Epithelial cell of esophagus (primary cell): ENCODE results near the gene FURIN.

Experiments used
- DNase-seq: peaks from one replicate; pipeline ENCODE4 v3.0.0; 2010; ENCODE audit warnings: low read depth
- H3K4me3 ChIP-seq: 2 replicates; pipeline ENCODE4 v1.5.1; 2011; ENCODE audit warnings: mild to moderate bottlenecking, low read length, control low read depth
- TF ChIP-seq, protein P1 (sequence below): IDR thresholded peaks from 2 replicates; pipeline ENCODE4 v1.5.1; 2011; ENCODE audit warnings: low read depth, mild to moderate bottlenecking, low read length, control low read depth, inconsistent platforms; ENCODE audit not compliant: insufficient read depth; ENCODE audit errors: missing control alignments

Gene FURIN

DNA sequence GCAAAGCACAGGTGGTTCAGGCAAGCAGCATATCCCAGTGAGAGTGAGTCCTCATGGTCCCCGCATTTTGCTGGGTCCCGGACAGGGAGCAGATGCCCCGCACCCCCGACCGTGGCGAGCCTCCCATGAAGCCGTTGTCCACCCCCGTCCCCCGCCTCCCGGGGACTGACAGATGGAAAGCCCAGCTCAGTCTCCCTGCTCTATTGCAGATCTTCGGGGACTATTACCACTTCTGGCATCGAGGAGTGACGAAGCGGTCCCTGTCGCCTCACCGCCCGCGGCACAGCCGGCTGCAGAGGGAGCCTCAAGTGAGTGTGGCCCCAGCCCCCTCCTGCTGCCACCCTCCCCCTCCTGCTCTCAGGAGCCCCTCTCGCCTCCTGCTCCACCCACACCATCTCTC, 7.7 kb downstream of the FURIN start:
- TF ChIP-seq, protein P1, sequence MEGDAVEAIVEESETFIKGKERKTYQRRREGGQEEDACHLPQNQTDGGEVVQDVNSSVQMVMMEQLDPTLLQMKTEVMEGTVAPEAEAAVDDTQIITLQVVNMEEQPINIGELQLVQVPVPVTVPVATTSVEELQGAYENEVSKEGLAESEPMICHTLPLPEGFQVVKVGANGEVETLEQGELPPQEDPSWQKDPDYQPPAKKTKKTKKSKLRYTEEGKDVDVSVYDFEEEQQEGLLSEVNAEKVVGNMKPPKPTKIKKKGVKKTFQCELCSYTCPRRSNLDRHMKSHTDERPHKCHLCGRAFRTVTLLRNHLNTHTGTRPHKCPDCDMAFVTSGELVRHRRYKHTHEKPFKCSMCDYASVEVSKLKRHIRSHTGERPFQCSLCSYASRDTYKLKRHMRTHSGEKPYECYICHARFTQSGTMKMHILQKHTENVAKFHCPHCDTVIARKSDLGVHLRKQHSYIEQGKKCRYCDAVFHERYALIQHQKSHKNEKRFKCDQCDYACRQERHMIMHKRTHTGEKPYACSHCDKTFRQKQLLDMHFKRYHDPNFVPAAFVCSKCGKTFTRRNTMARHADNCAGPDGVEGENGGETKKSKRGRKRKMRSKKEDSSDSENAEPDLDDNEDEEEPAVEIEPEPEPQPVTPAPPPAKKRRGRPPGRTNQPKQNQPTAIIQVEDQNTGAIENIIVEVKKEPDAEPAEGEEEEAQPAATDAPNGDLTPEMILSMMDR, result no peak
- DNase-seq, result no peak
- H3K4me3 ChIP-seq, result no peak overlapping the region

DNA sequence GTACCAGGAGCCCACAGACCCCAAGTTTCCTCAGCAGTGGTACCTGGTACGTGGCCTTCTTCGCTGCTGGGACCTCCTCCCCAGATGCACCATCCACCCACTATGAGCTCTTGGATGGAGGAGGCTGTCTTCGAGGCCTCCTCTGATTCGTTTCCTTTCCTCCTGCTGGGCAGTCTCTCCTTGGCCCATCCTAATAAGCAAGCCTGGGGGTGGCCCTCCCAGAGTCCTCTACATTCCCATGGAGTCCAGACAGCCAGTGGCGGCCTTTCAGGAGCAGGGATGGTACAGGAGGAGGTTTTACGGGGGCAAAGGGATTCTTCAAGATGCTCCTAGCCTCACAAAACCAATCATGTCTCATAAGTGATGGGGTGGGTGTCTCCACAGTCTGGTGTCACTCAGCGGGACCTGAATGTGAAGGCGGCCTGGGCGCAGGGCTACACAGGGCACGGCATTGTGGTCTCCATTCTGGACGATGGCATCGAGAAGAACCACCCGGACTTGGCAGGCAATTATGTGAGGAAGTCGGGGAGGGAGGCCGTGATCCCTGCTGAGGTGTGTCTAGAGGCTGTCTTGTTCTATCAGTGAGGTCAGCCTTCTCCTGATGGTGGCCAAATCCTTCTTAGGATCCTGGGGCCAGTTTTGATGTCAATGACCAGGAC, 8.3 kb downstream of the FURIN start:
- TF ChIP-seq, protein P1, result no peak
- no peak for DNase-seq
- no peak overlapping the region for H3K4me3 ChIP-seq

DNA sequence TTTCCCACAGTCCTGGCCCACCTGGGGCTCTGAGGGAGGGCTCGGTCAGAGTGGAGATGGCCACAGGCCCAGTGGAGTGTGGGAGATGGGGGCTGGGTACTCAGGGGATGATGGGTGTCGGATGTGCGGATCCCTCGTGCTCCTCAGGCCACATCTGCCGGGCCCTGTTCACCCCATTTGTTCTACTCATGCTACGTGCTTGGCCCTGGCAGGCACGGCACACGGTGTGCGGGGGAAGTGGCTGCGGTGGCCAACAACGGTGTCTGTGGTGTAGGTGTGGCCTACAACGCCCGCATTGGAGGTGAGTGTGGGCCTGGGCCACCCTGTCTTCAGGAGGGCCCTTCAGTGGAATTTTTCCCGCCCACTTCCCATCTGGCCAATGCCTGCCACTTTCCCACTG, 8.9 kb downstream of the FURIN start:
- no peak overlapping the region for H3K4me3 ChIP-seq
- no peak for DNase-seq
- TF ChIP-seq, protein P1, result no peak

DNA sequence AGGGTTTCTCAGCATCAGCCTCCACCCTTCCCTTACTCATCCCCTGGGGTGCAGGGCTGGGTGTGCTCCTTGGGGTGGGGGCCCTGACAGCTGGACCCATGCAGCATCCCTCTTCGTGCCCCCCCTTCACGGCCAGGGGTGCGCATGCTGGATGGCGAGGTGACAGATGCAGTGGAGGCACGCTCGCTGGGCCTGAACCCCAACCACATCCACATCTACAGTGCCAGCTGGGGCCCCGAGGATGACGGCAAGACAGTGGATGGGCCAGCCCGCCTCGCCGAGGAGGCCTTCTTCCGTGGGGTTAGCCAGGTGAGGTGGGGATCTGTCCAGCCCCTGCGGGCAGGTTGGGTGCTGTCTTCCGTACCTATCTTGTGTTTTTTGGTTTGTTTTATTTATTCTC, 9.6 kb downstream of the FURIN start:
- H3K4me3 ChIP-seq, result no peak overlapping the region
- DNase-seq, result no peak
- TF ChIP-seq, protein P1, result no peak

DNA sequence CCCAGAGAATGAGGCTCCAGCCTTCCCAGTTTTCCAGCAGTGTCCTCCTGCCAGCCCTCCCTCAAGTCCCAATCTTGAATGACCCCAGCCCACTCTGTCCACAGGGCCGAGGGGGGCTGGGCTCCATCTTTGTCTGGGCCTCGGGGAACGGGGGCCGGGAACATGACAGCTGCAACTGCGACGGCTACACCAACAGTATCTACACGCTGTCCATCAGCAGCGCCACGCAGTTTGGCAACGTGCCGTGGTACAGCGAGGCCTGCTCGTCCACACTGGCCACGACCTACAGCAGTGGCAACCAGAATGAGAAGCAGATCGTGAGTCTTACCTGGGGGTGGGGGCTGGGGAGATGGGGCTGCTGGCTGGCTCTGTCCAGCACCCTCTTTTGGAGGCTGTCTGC, 10.3 kb downstream of the FURIN start:
- no peak for DNase-seq
- no peak overlapping the region for H3K4me3 ChIP-seq
- TF ChIP-seq, protein P1, result no peak

DNA sequence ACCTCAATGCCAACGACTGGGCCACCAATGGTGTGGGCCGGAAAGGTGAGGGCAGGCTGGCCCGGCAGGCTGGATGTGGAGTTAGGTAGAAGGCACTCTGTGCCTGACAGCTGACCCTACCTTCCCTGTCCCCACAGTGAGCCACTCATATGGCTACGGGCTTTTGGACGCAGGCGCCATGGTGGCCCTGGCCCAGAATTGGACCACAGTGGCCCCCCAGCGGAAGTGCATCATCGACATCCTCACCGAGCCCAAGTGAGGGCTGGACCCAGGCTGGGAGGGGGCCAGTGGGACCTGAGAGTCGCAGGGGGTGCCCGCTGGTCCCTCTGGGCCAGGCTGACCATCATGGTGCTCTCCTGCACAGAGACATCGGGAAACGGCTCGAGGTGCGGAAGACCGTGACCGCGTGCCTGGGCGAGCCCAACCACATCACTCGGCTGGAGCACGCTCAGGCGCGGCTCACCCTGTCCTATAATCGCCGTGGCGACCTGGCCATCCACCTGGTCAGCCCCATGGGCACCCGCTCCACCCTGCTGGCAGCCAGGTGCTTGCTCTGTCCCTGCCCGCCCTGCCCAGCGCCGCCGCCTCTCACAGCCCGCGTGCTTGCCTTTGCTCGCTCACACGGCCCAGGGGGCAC, 11.5 kb downstream of the FURIN start:
- DNase-seq, result no peak
- TF ChIP-seq, protein P1, result no peak
- no peak overlapping the region for H3K4me3 ChIP-seq
